ENCODE data around the gene ADIPOR1. TPM values are rescaled to one million over a fixed set of nuclear protein-coding genes. Genes with fewer than 3 reads are reported as not detected.

Gene ADIPOR1
- total RNA-seq, 1 experiment from 2014 or later = 71.4 TPM

GRCh38 chr1:202966006-202966898 is 8.1 kb upstream of the ADIPOR1 start:
- H3K27me3 ChIP-seq (replicated peaks; ENCODE audit: control insufficient read depth, insufficient read depth, low read length) = no peaks in the 10 kb centered on the region; the same call in 1 of the 2 replicates
- peak overlapping the region; percentile 83 for H3K4me3 Mint-ChIP-seq (ENCODE audit: unreplicated experiment)
- POLR2A ChIA-PET = no interaction called here
- H3K9me3 ChIP-seq = no peaks in the 10 kb centered on the region
- peaks cover 13% of the 10 kb centered on the region for H3K4me1 Mint-ChIP-seq (ENCODE audit: low read depth, unreplicated experiment)
- H3K4me1 ChIP-seq = peaks cover 25% of the 10 kb centered on the region
- CTCF ChIA-PET = no interaction called here
- no peaks in the 10 kb centered on the region for H3K9me3 Mint-ChIP-seq (ENCODE audit: unreplicated experiment)
- no peaks in the 10 kb centered on the region for H3K36me3 Mint-ChIP-seq (ENCODE audit: insufficient read depth, unreplicated experiment)
- H3K4me3 ChIP-seq (ENCODE audit: low read depth, low read length) = peak overlapping the region; percentile 70
- no peak overlapping the region for H3K27ac Mint-ChIP-seq (ENCODE audit: unreplicated experiment)
- TF ChIP-seq, protein P1, sequence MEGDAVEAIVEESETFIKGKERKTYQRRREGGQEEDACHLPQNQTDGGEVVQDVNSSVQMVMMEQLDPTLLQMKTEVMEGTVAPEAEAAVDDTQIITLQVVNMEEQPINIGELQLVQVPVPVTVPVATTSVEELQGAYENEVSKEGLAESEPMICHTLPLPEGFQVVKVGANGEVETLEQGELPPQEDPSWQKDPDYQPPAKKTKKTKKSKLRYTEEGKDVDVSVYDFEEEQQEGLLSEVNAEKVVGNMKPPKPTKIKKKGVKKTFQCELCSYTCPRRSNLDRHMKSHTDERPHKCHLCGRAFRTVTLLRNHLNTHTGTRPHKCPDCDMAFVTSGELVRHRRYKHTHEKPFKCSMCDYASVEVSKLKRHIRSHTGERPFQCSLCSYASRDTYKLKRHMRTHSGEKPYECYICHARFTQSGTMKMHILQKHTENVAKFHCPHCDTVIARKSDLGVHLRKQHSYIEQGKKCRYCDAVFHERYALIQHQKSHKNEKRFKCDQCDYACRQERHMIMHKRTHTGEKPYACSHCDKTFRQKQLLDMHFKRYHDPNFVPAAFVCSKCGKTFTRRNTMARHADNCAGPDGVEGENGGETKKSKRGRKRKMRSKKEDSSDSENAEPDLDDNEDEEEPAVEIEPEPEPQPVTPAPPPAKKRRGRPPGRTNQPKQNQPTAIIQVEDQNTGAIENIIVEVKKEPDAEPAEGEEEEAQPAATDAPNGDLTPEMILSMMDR (IDR thresholded peaks at IDR 0.05; ENCODE audit: insufficient read depth in 1 of 2, low read depth in 1 of 2, low read length in 1 of 2, severe bottlenecking in 1 of 2, unreplicated experiment in 1 of 2) = no peak
- BruUV-seq (replicated peaks) = TSS peak; percentile 36
- no peaks in the 10 kb centered on the region for H3K36me3 ChIP-seq (ENCODE audit: control insufficient read depth, insufficient read depth, low read length)
- no peak for DNase-seq
- no peaks in the 10 kb centered on the region for H3K27me3 Mint-ChIP-seq (ENCODE audit: insufficient read depth, unreplicated experiment)
- intact Hi-C loops (cut with micrococcal nuclease; ENCODE audit: unreplicated experiment) = no loop called here

GRCh38 chr1:202965422-202965821 is 7.3 kb upstream of the ADIPOR1 start:
- Histone ChIP-seq H3K4me1 (peaks cover 25% of the 10 kb centered on the region), H3K4me3 (ENCODE audit: low read depth, low read length) (no peak overlapping the region), H3K9me3 (no peaks in the 10 kb centered on the region), H3K36me3 (ENCODE audit: control insufficient read depth, insufficient read depth, low read length) (no peaks in the 10 kb centered on the region), H3K27me3 (replicated peaks; ENCODE audit: control insufficient read depth, insufficient read depth, low read length) (no peaks in the 10 kb centered on the region; the same call in 1 of the 2 replicates)
- Mint-ChIP-seq H3K36me3 (ENCODE audit: insufficient read depth, unreplicated experiment) (no peaks in the 10 kb centered on the region), H3K27ac (ENCODE audit: unreplicated experiment) (no peak overlapping the region), H3K4me3 (ENCODE audit: unreplicated experiment) (peak overlapping the region; percentile 83), H3K27me3 (ENCODE audit: insufficient read depth, unreplicated experiment) (no peaks in the 10 kb centered on the region), H3K4me1 (ENCODE audit: low read depth, unreplicated experiment) (peaks cover 13% of the 10 kb centered on the region), H3K9me3 (ENCODE audit: unreplicated experiment) (no peaks in the 10 kb centered on the region)
- BruUV-seq (replicated peaks) = no TSS peak
- TF ChIP-seq, protein P1 (IDR thresholded peaks at IDR 0.05; ENCODE audit: insufficient read depth in 1 of 2, low read depth in 1 of 2, low read length in 1 of 2, severe bottlenecking in 1 of 2, unreplicated experiment in 1 of 2) = no peak
- DNase-seq = no peak
- CTCF ChIA-PET = no interaction called here
- intact Hi-C loops (cut with micrococcal nuclease; ENCODE audit: unreplicated experiment) = no loop called here
- POLR2A ChIA-PET = no interaction called here

- no peaks in the 10 kb centered on the region; the same call in 1 of the 2 replicates for H3K27me3 ChIP-seq (replicated peaks; ENCODE audit: control insufficient read depth, insufficient read depth, low read length)
- no TSS peak for BruUV-seq (replicated peaks)
- H3K9me3 Mint-ChIP-seq (ENCODE audit: unreplicated experiment) = no peaks in the 10 kb centered on the region
- TF ChIP-seq, protein P1 (IDR thresholded peaks at IDR 0.05; ENCODE audit: insufficient read depth in 1 of 2, low read depth in 1 of 2, low read length in 1 of 2, severe bottlenecking in 1 of 2, unreplicated experiment in 1 of 2) = no peak
- H3K4me1 ChIP-seq = peaks cover 25% of the 10 kb centered on the region
- H3K36me3 ChIP-seq (ENCODE audit: control insufficient read depth, insufficient read depth, low read length) = no peaks in the 10 kb centered on the region
- H3K4me3 ChIP-seq (ENCODE audit: low read depth, low read length) = no peak overlapping the region
- no peak overlapping the region for H3K4me3 Mint-ChIP-seq (ENCODE audit: unreplicated experiment)
- no peaks in the 10 kb centered on the region for H3K9me3 ChIP-seq
- no peaks in the 10 kb centered on the region for H3K27me3 Mint-ChIP-seq (ENCODE audit: insufficient read depth, unreplicated experiment)
- DNase-seq = no peak
- H3K4me1 Mint-ChIP-seq (ENCODE audit: low read depth, unreplicated experiment) = peaks cover 13% of the 10 kb centered on the region
- no peaks in the 10 kb centered on the region for H3K36me3 Mint-ChIP-seq (ENCODE audit: insufficient read depth, unreplicated experiment)
- ChIA-PET POLR2A (no interaction called here), CTCF (no interaction called here)
- H3K27ac Mint-ChIP-seq (ENCODE audit: unreplicated experiment) = no peak overlapping the region
- intact Hi-C loops (cut with micrococcal nuclease; ENCODE audit: unreplicated experiment) = no loop called here
Measured at GRCh38 chr1:202964791-202965410, 6.8 kb upstream of the ADIPOR1 start.

Data from Caco-2 (cell line).